GM19397 (cell line): ENCODE data around the gene PITPNM3.
"Not testable (repeated sequence)": the region's sequence is repeated elsewhere in the genome, so short reads cannot be mapped to it uniquely, and the experiment has no call there.

Source experiments
- ATAC-seq: cut with Tn5 transposase; IDR thresholded peaks from one replicate; pipeline ENCODE4 v1.9.1; 2021; ENCODE audit warnings: mild to moderate bottlenecking, moderate library complexity; ENCODE audit not compliant: unreplicated experiment

Gene PITPNM3

GRCh38 chr17:6482796-6483195 lies 73.6 kb downstream of the PITPNM3 start:
- not testable (repeated sequence) for ATAC-seq

- no peak for ATAC-seq
Measured at GRCh38 chr17:6482105-6482455, 74.3 kb downstream of the PITPNM3 start.

GRCh38 chr17:6480303-6480675 lies 76.1 kb downstream of the PITPNM3 start:
- no peak for ATAC-seq

GRCh38 chr17:6479622-6480302 lies 76.6 kb downstream of the PITPNM3 start:
- ATAC-seq, result no peak

- ATAC-seq, result no peak
Measured at GRCh38 chr17:6478486-6478885, 77.9 kb downstream of the PITPNM3 start.

GRCh38 chr17:6477831-6478383 lies 78.4 kb downstream of the PITPNM3 start:
- no peak for ATAC-seq

GRCh38 chr17:6476810-6477179 lies 79.6 kb downstream of the PITPNM3 start:
- no peak for ATAC-seq

GRCh38 chr17:6476076-6476809 lies 80.1 kb downstream of the PITPNM3 start:
- no peak for ATAC-seq

- no peak for ATAC-seq
Measured at GRCh38 chr17:6475411-6475810, 80.9 kb downstream of the PITPNM3 start.

- ATAC-seq, result no peak
Measured at GRCh38 chr17:6474906-6475305, 81.4 kb downstream of the PITPNM3 start.

- no peak for ATAC-seq
Measured at GRCh38 chr17:6474376-6474775, 82.0 kb downstream of the PITPNM3 start.

GRCh38 chr17:6473128-6473767 lies 83.1 kb downstream of the PITPNM3 start:
- ATAC-seq, result no peak

- ATAC-seq, result no peak
Measured at GRCh38 chr17:6472517-6472916, 83.8 kb downstream of the PITPNM3 start.

- no peak for ATAC-seq
Measured at GRCh38 chr17:6471531-6472465, 84.6 kb downstream of the PITPNM3 start.

- ATAC-seq, result no peak
Measured at GRCh38 chr17:6470751-6471521, 85.4 kb downstream of the PITPNM3 start.

- no peak for ATAC-seq
Measured at GRCh38 chr17:6470146-6470718, 86.1 kb downstream of the PITPNM3 start.

GRCh38 chr17:6468051-6468790 lies 88.1 kb downstream of the PITPNM3 start:
- ATAC-seq, result no peak

- ATAC-seq, result no peak
Measured at GRCh38 chr17:6467567-6467966, 88.8 kb downstream of the PITPNM3 start.
